ENCODE data around the gene WDFY4.

DNA sequence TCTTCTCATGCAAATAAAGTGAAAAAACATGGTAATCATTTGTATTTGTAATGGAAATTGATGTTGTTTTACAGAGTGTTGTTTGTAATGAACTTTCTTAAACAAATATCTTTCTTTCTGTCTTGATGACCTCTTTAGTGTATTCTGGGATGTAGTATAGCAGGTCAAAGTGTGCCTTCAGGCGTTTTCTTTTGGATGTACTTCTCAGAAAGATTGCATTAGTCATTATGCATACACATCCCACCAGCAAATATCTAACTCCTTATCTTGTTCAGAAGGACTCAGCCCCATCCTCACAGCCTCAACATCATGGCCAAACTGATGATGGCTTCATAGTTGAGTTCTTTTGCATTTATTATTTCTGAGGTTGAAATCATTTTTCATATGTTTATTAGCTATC lies 130.3 kb downstream of the WDFY4 start:
- TF ChIP-seq, protein P1, sequence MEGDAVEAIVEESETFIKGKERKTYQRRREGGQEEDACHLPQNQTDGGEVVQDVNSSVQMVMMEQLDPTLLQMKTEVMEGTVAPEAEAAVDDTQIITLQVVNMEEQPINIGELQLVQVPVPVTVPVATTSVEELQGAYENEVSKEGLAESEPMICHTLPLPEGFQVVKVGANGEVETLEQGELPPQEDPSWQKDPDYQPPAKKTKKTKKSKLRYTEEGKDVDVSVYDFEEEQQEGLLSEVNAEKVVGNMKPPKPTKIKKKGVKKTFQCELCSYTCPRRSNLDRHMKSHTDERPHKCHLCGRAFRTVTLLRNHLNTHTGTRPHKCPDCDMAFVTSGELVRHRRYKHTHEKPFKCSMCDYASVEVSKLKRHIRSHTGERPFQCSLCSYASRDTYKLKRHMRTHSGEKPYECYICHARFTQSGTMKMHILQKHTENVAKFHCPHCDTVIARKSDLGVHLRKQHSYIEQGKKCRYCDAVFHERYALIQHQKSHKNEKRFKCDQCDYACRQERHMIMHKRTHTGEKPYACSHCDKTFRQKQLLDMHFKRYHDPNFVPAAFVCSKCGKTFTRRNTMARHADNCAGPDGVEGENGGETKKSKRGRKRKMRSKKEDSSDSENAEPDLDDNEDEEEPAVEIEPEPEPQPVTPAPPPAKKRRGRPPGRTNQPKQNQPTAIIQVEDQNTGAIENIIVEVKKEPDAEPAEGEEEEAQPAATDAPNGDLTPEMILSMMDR (IDR thresholded peaks at IDR 0.05) = no peak
- no peak for TF ChIP-seq POLR2A (IDR thresholded peaks at IDR 0.05)
